ENCODE data around the gene COBL. TPM values are rescaled to one million over a fixed set of nuclear protein-coding genes. Genes with fewer than 3 reads are reported as not detected.

COBL gene
- total RNA-seq, 1 experiment from 2014 or later: 63.6 TPM

- peaks cover 37% of the 10 kb centered on the region for H3K4me1 Mint-ChIP-seq (ENCODE audit: low read depth, unreplicated experiment)
- no peaks in the 10 kb centered on the region for H3K27me3 ChIP-seq (replicated peaks; ENCODE audit: control insufficient read depth, insufficient read depth, low read length)
- no peaks in the 10 kb centered on the region for H3K9me3 ChIP-seq
- no peak overlapping the region for H3K4me3 ChIP-seq (ENCODE audit: low read depth, low read length)
- ChIA-PET POLR2A (no interaction called here), CTCF (interaction anchor here (0.6 to 2.0 kb wide), 5 partner anchors 23 to 116 kb away, joined by 3 to 9 read pairs (median 7); no protein-coding TSS in a partner anchor)
- H3K36me3 Mint-ChIP-seq (ENCODE audit: insufficient read depth, unreplicated experiment): no peaks in the 10 kb centered on the region
- no peaks in the 10 kb centered on the region for H3K9me3 Mint-ChIP-seq (ENCODE audit: unreplicated experiment)
- no TSS peak for BruUV-seq (replicated peaks)
- H3K36me3 ChIP-seq (ENCODE audit: control insufficient read depth, insufficient read depth, low read length): peaks cover 1% of the 10 kb centered on the region; the same call in 1 of the 2 replicates
- intact Hi-C loops (cut with micrococcal nuclease; ENCODE audit: unreplicated experiment): no loop called here
- no peaks in the 10 kb centered on the region for H3K27me3 Mint-ChIP-seq (ENCODE audit: insufficient read depth, unreplicated experiment)
- H3K27ac Mint-ChIP-seq (ENCODE audit: unreplicated experiment): no peak overlapping the region
- DNase-seq: no peak
- TF ChIP-seq CTCF (IDR thresholded peaks at IDR 0.05; ENCODE audit: insufficient read depth in 1 of 2, low read depth in 1 of 2, low read length in 1 of 2, severe bottlenecking in 1 of 2, unreplicated experiment in 1 of 2): no peak
- peaks cover 27% of the 10 kb centered on the region for H3K4me1 ChIP-seq
- no peak overlapping the region for H3K4me3 Mint-ChIP-seq (ENCODE audit: unreplicated experiment)
Observed at GRCh38 chr7:51251290-51251689, 65.3 kb downstream of the COBL start.

GRCh38 chr7:51250512-51250911 is 66.1 kb downstream of the COBL start:
- DNase-seq: no peak
- Mint-ChIP-seq H3K27me3 (ENCODE audit: insufficient read depth, unreplicated experiment) (no peaks in the 10 kb centered on the region), H3K4me1 (ENCODE audit: low read depth, unreplicated experiment) (peaks cover 30% of the 10 kb centered on the region), H3K36me3 (ENCODE audit: insufficient read depth, unreplicated experiment) (no peaks in the 10 kb centered on the region), H3K4me3 (ENCODE audit: unreplicated experiment) (no peak overlapping the region), H3K27ac (ENCODE audit: unreplicated experiment) (no peak overlapping the region), H3K9me3 (ENCODE audit: unreplicated experiment) (no peaks in the 10 kb centered on the region)
- no peaks in the 10 kb centered on the region for H3K9me3 ChIP-seq
- H3K4me3 ChIP-seq (ENCODE audit: low read depth, low read length): no peak overlapping the region
- TF ChIP-seq CTCF (IDR thresholded peaks at IDR 0.05; ENCODE audit: insufficient read depth in 1 of 2, low read depth in 1 of 2, low read length in 1 of 2, severe bottlenecking in 1 of 2, unreplicated experiment in 1 of 2): no peak
- POLR2A ChIA-PET: no interaction called here
- no TSS peak for BruUV-seq (replicated peaks)
- peaks cover 26% of the 10 kb centered on the region for H3K4me1 ChIP-seq
- no peaks in the 10 kb centered on the region for H3K27me3 ChIP-seq (replicated peaks; ENCODE audit: control insufficient read depth, insufficient read depth, low read length)
- CTCF ChIA-PET: interaction anchor here (0.6 to 2.0 kb wide), 5 partner anchors 23 to 117 kb away, joined by 3 to 9 read pairs (median 7); no protein-coding TSS in a partner anchor
- intact Hi-C loops (cut with micrococcal nuclease; ENCODE audit: unreplicated experiment): no loop called here
- peaks cover 1% of the 10 kb centered on the region; the same call in 1 of the 2 replicates for H3K36me3 ChIP-seq (ENCODE audit: control insufficient read depth, insufficient read depth, low read length)

- intact Hi-C loops (cut with micrococcal nuclease; ENCODE audit: unreplicated experiment): no loop called here
- H3K4me3 ChIP-seq (ENCODE audit: low read depth, low read length): no peak overlapping the region
- POLR2A ChIA-PET: no interaction called here
- Mint-ChIP-seq H3K4me1 (ENCODE audit: low read depth, unreplicated experiment) (peaks cover 24% of the 10 kb centered on the region), H3K27ac (ENCODE audit: unreplicated experiment) (no peak overlapping the region), H3K27me3 (ENCODE audit: insufficient read depth, unreplicated experiment) (no peaks in the 10 kb centered on the region), H3K36me3 (ENCODE audit: insufficient read depth, unreplicated experiment) (no peaks in the 10 kb centered on the region), H3K4me3 (ENCODE audit: unreplicated experiment) (no peak overlapping the region), H3K9me3 (ENCODE audit: unreplicated experiment) (no peaks in the 10 kb centered on the region)
- H3K36me3 ChIP-seq (ENCODE audit: control insufficient read depth, insufficient read depth, low read length): peaks cover 1% of the 10 kb centered on the region; the same call in 1 of the 2 replicates
- CTCF ChIA-PET: interaction anchor here (0.6 to 2.0 kb wide), 4 partner anchors 22 to 118 kb away, joined by 3 to 7 read pairs (median 5); no protein-coding TSS in a partner anchor
- TF ChIP-seq CTCF (IDR thresholded peaks at IDR 0.05; ENCODE audit: insufficient read depth in 1 of 2, low read depth in 1 of 2, low read length in 1 of 2, severe bottlenecking in 1 of 2, unreplicated experiment in 1 of 2): no peak
- no TSS peak for BruUV-seq (replicated peaks)
- H3K27me3 ChIP-seq (replicated peaks; ENCODE audit: control insufficient read depth, insufficient read depth, low read length): no peaks in the 10 kb centered on the region
- no peaks in the 10 kb centered on the region for H3K9me3 ChIP-seq
- peaks cover 26% of the 10 kb centered on the region for H3K4me1 ChIP-seq
- DNase-seq: no peak
Observed at GRCh38 chr7:51249991-51250390, 66.6 kb downstream of the COBL start.

All from Caco-2 (cell line).